NCI-H2107 treated with DMSO at 0.1 percent for 48 hours (cell line): Measurements from ENCODE around the gene ARRDC3.
"Not testable (repeated sequence)": the region's sequence is repeated elsewhere in the genome, so short reads cannot be mapped to it uniquely, and the experiment has no call there.

Experiments used
- DNase-seq: peaks from one replicate; lab custom pipeline; 2025; ENCODE audit not compliant: unreplicated experiment; lab: John Stamatoyannopoulos, UW

ARRDC3 gene

GRCh38 chr5:91385596-91385995, 2.5 kb upstream of the ARRDC3 start:
- not testable (repeated sequence) for DNase-seq

GRCh38 chr5:91384671-91385430, 1.7 kb upstream of the ARRDC3 start:
- DNase-seq, result peak; percentile 90

GRCh38 chr5:91383956-91384300, 811 bp upstream of the ARRDC3 start:
- DNase-seq, result peak; percentile 51

- peak; percentile 59 for DNase-seq
Observed at GRCh38 chr5:91382530-91383026, 539 bp downstream of the ARRDC3 start.

GRCh38 chr5:91381774-91382359, 1.2 kb downstream of the ARRDC3 start:
- DNase-seq, result peak; percentile 54

GRCh38 chr5:91381239-91381773, 1.8 kb downstream of the ARRDC3 start:
- no peak for DNase-seq

GRCh38 chr5:91380491-91381238, 2.5 kb downstream of the ARRDC3 start:
- peak; percentile 85 for DNase-seq

- peak; percentile 81 for DNase-seq
Observed at GRCh38 chr5:91379914-91380490, 3.1 kb downstream of the ARRDC3 start.

GRCh38 chr5:91379246-91379913, 3.7 kb downstream of the ARRDC3 start:
- no peak for DNase-seq

- DNase-seq, result no peak
Observed at GRCh38 chr5:91378752-91379211, 4.3 kb downstream of the ARRDC3 start.

- DNase-seq, result no peak
Observed at GRCh38 chr5:91374893-91375520, 8.1 kb downstream of the ARRDC3 start.

- DNase-seq, result no peak
Observed at GRCh38 chr5:91373600-91373999, 9.5 kb downstream of the ARRDC3 start.

- no peak for DNase-seq
Observed at GRCh38 chr5:91373006-91373405, 10.1 kb downstream of the ARRDC3 start.

GRCh38 chr5:91369480-91369879, 13.6 kb downstream of the ARRDC3 start:
- DNase-seq, result no peak

- no peak for DNase-seq
Observed at GRCh38 chr5:91367908-91368648, 15.0 kb downstream of the ARRDC3 start.

- no peak for DNase-seq
Observed at GRCh38 chr5:91367344-91367743, 15.8 kb downstream of the ARRDC3 start.

GRCh38 chr5:91366551-91366950, 16.6 kb downstream of the ARRDC3 start:
- no peak for DNase-seq

GRCh38 chr5:91365498-91365897, 17.6 kb downstream of the ARRDC3 start:
- DNase-seq, result no peak

GRCh38 chr5:91362935-91363334, 20.2 kb downstream of the ARRDC3 start:
- DNase-seq, result no peak
